Transverse colon (tissue), 4 donors: ENCODE measurements around the gene AOAH.

Experiments used
- EP300 ChIP-seq: sonication (generic); formaldehyde crosslinking; IDR thresholded peaks from one replicate; pipeline ENCODE4 v1.6.1; 2017; ENCODE audit warnings: antibody characterized with exemption, low read depth
- POLR2A ChIP-seq: fragments of 450-650 bp; IDR thresholded peaks from one replicate; pipeline ENCODE4 v1.6.1; 2016; ENCODE audit warnings: antibody characterized with exemption, mild to moderate bottlenecking, moderate library complexity
- POLR2AphosphoS5 ChIP-seq, 3 donors: sonication (generic); formaldehyde crosslinking; IDR thresholded peaks; one replicate each; pipeline ENCODE4 v1.6.1; 2016; ENCODE audit warnings: antibody characterized with exemption in 3 of 3
- TF ChIP-seq, protein P1 (sequence below), 5 experiments: fragments of 200-600 bp in 3 of 5; fragments of 450-650 bp in 2 of 5; sonication (generic) in 3 of 5; IDR thresholded peaks; 1 replicate in 2 of 5; 2 replicates in 3 of 5; pipeline ENCODE4 v1.5.1; 2016 to 2017; ENCODE audit warnings: antibody characterized with exemption in 5 of 5, inconsistent platforms in 3 of 5, mild to moderate bottlenecking in 2 of 5, moderate library complexity in 1 of 5

DNA sequence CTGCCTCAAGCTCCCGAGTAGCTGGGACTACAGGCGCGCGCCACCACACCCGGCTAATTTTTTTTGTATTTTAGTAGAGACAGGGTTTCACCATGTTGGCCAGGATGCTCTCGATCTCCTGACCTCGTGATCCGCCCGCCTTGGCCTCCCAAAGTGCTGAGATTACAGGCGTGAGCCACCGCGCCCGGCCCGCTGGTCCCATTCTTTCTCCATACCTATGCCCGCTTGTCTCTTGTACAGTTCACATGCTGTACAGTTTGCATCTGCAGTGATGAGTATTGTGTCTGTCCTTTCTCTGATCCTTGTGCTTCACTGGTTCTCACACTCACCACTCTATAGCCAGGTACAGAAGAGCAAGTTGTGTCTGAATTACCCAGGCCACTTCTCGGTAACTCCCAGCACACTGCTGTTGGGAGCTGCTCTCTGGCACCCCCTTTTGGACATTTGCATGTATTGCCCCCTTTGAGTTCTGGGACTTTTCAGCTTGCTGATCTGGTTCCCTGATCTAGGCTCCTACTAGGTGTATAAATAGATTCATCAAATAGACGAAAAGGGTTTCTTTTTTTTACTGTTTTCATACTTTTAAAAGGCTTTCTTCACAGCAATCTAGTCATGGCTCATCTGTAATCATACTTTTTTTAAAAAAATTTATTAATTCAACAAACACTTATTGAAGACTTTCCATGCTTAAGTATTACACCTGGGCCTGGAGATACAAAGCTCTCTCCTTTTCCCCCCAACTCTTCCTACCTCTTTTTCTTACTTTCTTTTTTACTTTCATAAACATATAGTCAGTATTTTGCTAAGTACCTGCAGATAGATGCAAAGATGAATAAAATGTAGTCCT, 53.5 kb downstream of the AOAH start:
- TF ChIP-seq EP300: no peak
- TF ChIP-seq POLR2A: no peak
- TF ChIP-seq POLR2AphosphoS5 (IDR thresholded peaks at IDR 0.05): no peak
- TF ChIP-seq, protein P1, sequence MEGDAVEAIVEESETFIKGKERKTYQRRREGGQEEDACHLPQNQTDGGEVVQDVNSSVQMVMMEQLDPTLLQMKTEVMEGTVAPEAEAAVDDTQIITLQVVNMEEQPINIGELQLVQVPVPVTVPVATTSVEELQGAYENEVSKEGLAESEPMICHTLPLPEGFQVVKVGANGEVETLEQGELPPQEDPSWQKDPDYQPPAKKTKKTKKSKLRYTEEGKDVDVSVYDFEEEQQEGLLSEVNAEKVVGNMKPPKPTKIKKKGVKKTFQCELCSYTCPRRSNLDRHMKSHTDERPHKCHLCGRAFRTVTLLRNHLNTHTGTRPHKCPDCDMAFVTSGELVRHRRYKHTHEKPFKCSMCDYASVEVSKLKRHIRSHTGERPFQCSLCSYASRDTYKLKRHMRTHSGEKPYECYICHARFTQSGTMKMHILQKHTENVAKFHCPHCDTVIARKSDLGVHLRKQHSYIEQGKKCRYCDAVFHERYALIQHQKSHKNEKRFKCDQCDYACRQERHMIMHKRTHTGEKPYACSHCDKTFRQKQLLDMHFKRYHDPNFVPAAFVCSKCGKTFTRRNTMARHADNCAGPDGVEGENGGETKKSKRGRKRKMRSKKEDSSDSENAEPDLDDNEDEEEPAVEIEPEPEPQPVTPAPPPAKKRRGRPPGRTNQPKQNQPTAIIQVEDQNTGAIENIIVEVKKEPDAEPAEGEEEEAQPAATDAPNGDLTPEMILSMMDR (IDR thresholded peaks at IDR 0.05): peak; percentile 73 to 90 (median 85)
